Epidermal melanocyte (primary cell): ENCODE data around the gene RSPH3.
"Not testable (repeated sequence)": the region's sequence is repeated elsewhere in the genome, so short reads cannot be mapped to it uniquely, and the experiment has no call there.

Experiments used
- DNase-seq: peaks from one replicate; pipeline ENCODE4 v3.0.0; 2011; ENCODE audit warnings: low spot score; ENCODE audit not compliant: insufficient read length

RSPH3 gene

GRCh38 chr6:159025224-159025623 is 25.2 kb upstream of the RSPH3 start:
- DNase-seq, result not testable (repeated sequence)

- no peak for DNase-seq
Measured at GRCh38 chr6:159023893-159024292, 23.9 kb upstream of the RSPH3 start.

DNA sequence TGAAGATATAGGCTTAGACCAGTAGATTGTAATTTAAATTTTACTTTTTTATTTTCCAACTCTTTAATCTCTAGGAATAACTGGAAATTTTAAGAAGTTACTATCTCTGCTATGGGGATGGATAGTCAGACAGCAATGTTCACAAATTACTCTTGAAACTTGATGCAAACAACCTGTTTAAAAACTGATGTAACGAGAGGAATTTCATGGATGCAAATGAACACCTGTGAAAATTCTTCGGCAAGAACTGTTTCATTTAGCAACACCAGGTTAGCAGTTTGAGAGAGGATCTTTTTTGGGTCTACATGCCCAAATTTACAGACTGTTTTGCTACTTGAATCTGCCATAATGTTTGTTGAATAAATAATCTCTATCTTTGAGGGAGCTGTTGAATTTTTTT is 20.0 kb upstream of the RSPH3 start:
- DNase-seq, result no peak

- DNase-seq, result no peak
Measured at GRCh38 chr6:159017757-159018559, 18.0 kb upstream of the RSPH3 start.

DNA sequence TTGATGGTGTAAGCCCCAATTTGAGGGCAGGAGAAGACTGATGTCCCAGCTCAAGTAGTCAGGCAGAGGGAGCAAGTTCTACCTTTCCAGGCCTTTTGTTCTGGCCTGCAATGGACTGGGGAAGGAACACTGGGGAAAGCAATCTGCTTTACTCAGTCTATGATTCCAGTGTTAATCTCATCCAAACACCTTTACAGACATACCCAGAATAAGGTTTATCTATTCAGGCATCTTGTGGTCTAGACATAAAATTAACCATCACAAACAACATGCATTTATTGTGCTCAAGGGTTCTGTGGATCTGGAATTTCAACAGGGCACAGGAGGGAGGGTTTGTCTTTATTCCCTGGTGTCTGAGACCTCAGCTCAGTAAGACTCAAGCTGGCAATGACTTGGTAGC is 14.4 kb upstream of the RSPH3 start:
- DNase-seq, result no peak

- DNase-seq, result no peak
Measured at GRCh38 chr6:159013229-159013628, 13.2 kb upstream of the RSPH3 start.

DNA sequence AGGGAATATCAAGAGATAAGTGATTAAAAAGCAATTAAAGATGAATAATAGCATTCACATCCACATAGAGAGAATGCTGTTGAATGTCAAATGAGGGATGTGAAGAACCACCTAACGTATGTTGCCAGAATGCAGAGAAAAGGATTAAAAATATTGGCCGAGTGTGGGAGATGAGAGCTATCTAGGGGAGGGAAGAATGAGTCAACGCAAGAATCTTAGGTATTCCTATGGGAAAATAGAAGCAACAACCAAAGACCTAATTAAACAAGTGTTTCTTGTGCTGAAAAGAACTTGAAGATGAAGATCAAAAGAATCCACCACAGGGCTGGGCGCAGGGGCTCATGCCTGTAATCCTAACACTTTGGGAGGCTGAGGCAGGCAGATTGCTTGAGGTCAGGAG is 12.2 kb upstream of the RSPH3 start:
- DNase-seq, result no peak

DNA sequence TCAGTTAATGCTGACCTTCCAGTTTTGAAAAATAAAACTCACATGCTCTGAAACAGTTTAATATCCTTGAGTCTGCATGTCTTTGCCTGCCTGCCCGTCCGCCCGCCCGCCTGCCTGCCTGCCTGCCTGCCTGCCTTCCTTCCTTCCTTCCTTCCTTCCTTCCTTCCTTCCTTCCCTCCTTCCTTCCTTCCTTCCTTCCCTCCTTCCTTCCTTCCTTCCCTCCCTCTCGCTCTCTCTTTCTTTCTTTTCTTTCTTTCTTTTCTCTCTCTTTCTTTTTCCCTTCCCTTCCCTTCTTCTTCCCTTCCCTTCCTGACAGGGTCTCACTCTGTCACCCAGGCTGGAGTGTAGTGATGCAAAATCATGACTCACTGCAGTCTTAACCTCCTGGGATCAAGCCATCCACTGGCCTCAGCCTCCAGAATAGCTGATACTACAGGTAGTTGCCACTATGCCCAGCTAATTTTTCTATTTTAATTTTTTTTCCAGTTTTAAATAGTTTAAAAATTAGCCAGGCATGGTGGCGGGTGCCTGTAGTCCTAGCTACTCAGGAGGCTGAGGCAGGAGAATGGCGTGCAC is 10.1 kb upstream of the RSPH3 start:
- not testable (repeated sequence) for DNase-seq

DNA sequence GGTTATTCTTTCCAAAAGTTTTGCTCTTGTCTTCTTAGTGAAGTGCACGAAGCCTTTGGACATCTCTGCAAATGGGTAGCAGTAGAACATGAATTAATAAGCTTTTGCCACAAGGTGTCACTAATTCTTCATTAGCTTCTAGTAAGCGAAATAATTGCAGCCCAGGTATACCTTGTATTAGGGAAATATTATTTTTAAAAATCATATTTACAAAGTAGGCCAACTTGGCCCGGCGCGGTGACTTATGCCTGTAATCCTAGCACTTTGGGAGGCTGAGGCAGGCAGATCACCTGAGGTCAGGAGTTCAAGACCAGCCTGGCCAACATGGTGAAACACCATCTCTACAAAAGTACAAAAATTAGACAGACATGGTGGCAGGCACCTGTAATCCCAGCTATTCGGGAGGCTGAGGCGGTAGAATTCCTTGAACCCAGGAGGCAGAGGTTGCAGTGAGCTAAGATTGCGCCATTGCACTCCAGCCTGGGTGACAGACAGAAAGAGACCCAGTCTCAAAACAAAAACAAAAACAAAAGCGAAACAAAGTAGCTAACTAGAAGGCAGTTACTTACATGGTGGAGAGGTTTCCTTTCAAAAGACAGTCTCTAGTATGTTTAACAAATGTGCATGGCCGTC is 8.8 kb upstream of the RSPH3 start:
- no peak for DNase-seq

DNA sequence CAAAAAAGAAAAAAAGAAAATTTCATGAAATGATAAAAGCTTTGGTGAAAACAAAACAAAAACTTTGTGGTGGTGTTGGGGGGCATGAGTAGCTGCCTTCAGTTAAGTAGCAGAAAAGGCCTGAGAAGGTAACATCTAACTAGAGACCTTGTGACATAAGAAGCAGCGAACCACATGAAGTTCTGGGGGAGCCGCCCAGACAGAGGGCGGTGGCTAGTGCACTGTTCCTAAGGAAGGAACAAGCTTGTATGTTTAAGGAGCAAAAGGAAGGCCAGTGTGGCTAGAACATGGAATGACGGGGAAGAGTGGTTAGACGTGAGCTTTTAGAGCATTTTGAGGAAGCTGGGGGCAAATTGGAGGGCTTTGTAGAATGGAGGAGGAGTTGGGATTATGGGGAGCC is 7.5 kb upstream of the RSPH3 start:
- no peak for DNase-seq

GRCh38 chr6:159005436-159005835 is 5.4 kb upstream of the RSPH3 start:
- DNase-seq, result no peak

DNA sequence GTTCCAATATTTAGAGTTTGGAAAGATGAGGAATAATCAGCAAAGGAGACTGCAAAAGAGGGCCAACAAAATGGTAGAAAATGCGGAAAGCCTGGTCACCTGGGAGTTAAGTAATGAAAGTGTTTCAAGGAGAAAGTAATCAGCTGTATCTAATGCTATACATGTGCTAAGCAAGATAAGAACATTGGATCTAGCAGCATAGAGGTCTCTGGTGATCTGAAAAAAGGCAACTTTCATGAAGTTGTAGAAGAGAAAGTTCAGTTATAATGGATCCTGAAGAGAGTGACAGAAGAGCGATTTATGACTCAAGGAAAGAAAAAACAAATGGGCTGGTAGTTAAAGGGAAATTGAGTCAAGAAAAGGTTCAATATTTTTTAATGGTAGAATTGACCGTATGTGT is 4.6 kb upstream of the RSPH3 start:
- DNase-seq, result no peak

- no peak for DNase-seq
Measured at GRCh38 chr6:159002432-159003155, 2.6 kb upstream of the RSPH3 start.

DNA sequence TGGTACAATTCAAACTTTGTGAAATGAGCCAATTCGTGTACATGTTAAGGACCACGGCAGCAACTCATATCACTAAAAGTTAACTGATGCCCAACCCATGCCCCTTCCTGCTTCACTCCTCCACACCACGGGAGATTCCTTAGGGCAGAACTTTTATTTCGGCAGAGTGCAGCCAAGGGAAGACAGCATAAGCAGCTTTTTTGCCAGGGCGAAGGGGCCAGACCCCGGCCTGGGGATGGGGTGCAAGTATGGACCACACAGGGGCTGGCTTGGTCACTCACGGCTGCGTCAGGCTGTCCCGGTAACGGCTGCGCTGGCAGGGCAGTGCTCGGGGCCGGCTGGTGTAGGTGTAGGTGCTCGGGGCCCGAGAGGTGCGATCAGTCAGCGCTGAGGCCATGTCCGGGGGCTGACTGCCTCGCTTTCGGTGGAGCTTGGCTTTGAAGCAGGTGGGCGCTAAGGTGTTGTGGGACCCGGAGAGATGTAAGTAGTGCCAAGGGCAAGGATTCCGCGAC is 792 bp downstream of the RSPH3 start:
- no peak for DNase-seq

DNA sequence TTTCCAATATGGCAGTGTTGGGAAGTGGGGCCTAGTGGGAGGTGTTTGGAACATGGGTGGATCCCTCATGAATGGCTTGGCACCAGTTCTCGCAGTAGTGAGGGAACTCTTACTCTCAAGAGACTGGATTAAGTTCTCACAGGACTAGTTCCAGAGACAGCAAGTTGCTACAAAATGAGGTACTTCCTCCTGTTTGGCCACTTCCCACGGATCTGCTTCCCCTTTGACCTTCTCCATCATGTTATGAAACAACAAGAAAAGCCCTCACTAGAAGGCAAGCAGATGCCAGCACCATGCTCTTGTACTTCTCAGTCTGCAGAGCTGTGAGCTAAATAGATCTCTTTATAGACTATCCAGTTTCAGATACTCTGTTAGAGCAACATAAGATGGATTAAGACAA is 3.1 kb downstream of the RSPH3 start:
- no peak for DNase-seq

- DNase-seq, result no peak
Measured at GRCh38 chr6:158993639-158994038, 6.4 kb downstream of the RSPH3 start.

- DNase-seq, result no peak
Measured at GRCh38 chr6:158991017-158991723, 8.8 kb downstream of the RSPH3 start.

DNA sequence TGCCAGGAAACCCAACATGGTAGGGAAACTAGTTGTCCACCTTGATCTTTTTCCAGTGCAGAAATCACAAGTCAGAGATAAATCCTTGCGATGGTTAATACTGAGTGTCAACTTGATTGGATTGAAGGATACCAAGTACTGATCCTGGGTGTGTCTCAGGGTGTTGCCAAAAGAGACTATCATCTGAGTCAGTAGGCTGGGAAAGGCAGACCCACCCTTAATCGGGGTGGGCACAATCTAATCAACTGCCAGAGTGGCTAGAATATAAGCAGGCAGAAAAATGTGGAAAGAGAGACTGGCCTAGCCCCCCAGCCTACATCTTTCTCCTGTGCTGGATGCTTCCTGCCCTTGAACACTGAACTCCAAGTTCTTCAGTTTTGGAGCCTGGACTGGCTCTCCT is 10.3 kb downstream of the RSPH3 start:
- DNase-seq, result not testable (repeated sequence)

- DNase-seq, result no peak
Measured at GRCh38 chr6:158988477-158988876, 11.5 kb downstream of the RSPH3 start.

GRCh38 chr6:158987657-158988056 is 12.3 kb downstream of the RSPH3 start:
- no peak for DNase-seq

DNA sequence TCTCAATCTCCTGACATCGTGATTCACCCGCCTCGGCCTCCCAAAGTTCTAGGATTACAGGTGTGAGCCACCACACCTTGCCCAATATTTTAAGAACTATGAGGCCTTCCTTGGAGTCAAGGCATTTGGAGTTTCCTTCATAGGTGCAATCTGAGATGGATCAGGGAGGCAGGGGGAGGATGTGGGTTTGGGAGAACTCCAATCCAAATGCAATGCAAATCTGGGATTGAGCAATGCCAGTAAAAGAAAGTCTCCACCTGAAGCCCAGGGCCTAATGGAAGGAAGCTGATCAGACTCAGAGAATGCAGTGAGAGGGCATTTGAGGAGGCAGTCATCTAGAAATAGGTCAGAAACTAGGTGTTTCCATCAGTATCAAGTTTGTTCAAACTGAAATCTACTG is 21.2 kb downstream of the RSPH3 start:
- no peak for DNase-seq
